ENCODE measurements around the gene CGB2. TPM values are rescaled to one million over a fixed set of nuclear protein-coding genes. Genes with fewer than 3 reads are reported as not detected.

Gene CGB2
- polyA plus RNA-seq, 1 donor from 2014 or later: not detected

GRCh38 chr19:49080392-49080791 lies 48.7 kb downstream of the CGB2 start:
- Histone ChIP-seq H3K4me2 (ENCODE audit: low read length) (no peak overlapping the region), H2AFZ (ENCODE audit: low read depth, low read length) (no peak overlapping the region), H3K36me3 (ENCODE audit: insufficient read depth, low read length) (no peaks in the 10 kb centered on the region), H3F3A (ENCODE audit: insufficient read depth, low read length, poor library complexity, severe bottlenecking) (no peaks in the 10 kb centered on the region), H3K9me3 (ENCODE audit: low read length) (no peaks in the 10 kb centered on the region), H3K9me2 (ENCODE audit: insufficient read depth, low read length) (no peaks in the 10 kb centered on the region), H3K27ac (ENCODE audit: low read length) (no peak overlapping the region), H3K4me3 (ENCODE audit: low read length) (no peak overlapping the region), H3K9ac (ENCODE audit: low read length) (no peak overlapping the region), H3K79me2 (replicated peaks; ENCODE audit: insufficient read depth, low read length) (no peaks in the 10 kb centered on the region), H4K20me1 (ENCODE audit: insufficient read depth) (no peaks in the 10 kb centered on the region), H3K27me3 (ENCODE audit: insufficient read depth, low read depth, low read length) (no peaks in the 10 kb centered on the region)
- TF ChIP-seq RAD21 (conservative IDR thresholded peaks at IDR 0.05) (no peak), REST (IDR thresholded peaks at IDR 0.05; ENCODE audit: borderline replicate concordance) (no peak), CTCF (IDR thresholded peaks at IDR 0.05; ENCODE audit: poor library complexity, severe bottlenecking) (no peak)

- Histone ChIP-seq H4K20me1 (ENCODE audit: insufficient read depth) (no peaks in the 10 kb centered on the region), H3K36me3 (ENCODE audit: insufficient read depth, low read length) (no peaks in the 10 kb centered on the region), H3K27ac (ENCODE audit: low read length) (no peak overlapping the region), H3K9me3 (ENCODE audit: low read length) (no peaks in the 10 kb centered on the region), H3K4me3 (ENCODE audit: low read length) (no peak overlapping the region), H3F3A (ENCODE audit: insufficient read depth, low read length, poor library complexity, severe bottlenecking) (no peaks in the 10 kb centered on the region), H3K27me3 (ENCODE audit: insufficient read depth, low read depth, low read length) (no peaks in the 10 kb centered on the region), H3K9me2 (ENCODE audit: insufficient read depth, low read length) (no peaks in the 10 kb centered on the region), H3K9ac (ENCODE audit: low read length) (no peak overlapping the region), H3K4me2 (ENCODE audit: low read length) (no peak overlapping the region), H3K79me2 (replicated peaks; ENCODE audit: insufficient read depth, low read length) (peaks cover 8% of the 10 kb centered on the region), H2AFZ (ENCODE audit: low read depth, low read length) (no peak overlapping the region)
- no peak for TF ChIP-seq MXI1 (conservative IDR thresholded peaks at IDR 0.05; ENCODE audit: poor library complexity, severe bottlenecking)
- TF ChIP-seq SMC3 (conservative IDR thresholded peaks at IDR 0.05; ENCODE audit: poor library complexity): no peak
- TF ChIP-seq EP300 (conservative IDR thresholded peaks at IDR 0.05; ENCODE audit: poor library complexity, severe bottlenecking): no peak
- no peak for TF ChIP-seq EZH2 (IDR thresholded peaks at IDR 0.05; ENCODE audit: borderline replicate concordance, insufficient read depth, low read length, poor library complexity, severe bottlenecking)
- no peak for TF ChIP-seq RAD21 (conservative IDR thresholded peaks at IDR 0.05)
- no peak for TF ChIP-seq CTCF (IDR thresholded peaks at IDR 0.05; ENCODE audit: poor library complexity, severe bottlenecking)
- no peak for TF ChIP-seq POLR2AphosphoS5 (IDR thresholded peaks at IDR 0.05)
- TF ChIP-seq REST (IDR thresholded peaks at IDR 0.05; ENCODE audit: borderline replicate concordance): no peak
- TF ChIP-seq TAF1 (IDR thresholded peaks at IDR 0.05; ENCODE audit: low read depth): no peak
Observed at GRCh38 chr19:49081273-49081672, 49.6 kb downstream of the CGB2 start.
